IPS-20b (cell line): ENCODE data around the gene LYRM9.

Experiments
- H3K27ac ChIP-seq: one replicate; pipeline ENCODE4 v1.5.1; 2013; ENCODE audit warnings: low read length
- H3K27me3 ChIP-seq: 2 replicates; pipeline ENCODE4 v1.6.1; 2013; ENCODE audit warnings: mild to moderate bottlenecking, low read length, inconsistent platforms; ENCODE audit not compliant: insufficient read depth
- H3K36me3 ChIP-seq: 2 replicates; pipeline ENCODE4 v1.6.1; 2013; ENCODE audit warnings: low read depth, mild to moderate bottlenecking, inconsistent platforms, low read length, moderate library complexity; ENCODE audit not compliant: insufficient read depth
- H3K4me1 ChIP-seq: 2 replicates; pipeline ENCODE4 v1.6.1; 2013; ENCODE audit warnings: mild to moderate bottlenecking, control low read depth, inconsistent platforms, low read length, moderate library complexity; ENCODE audit not compliant: insufficient read depth
- H3K4me3 ChIP-seq: 2 replicates; pipeline ENCODE4 v1.5.1; 2013; ENCODE audit warnings: mild to moderate bottlenecking, low read length, inconsistent platforms
- H3K9ac ChIP-seq: 2 replicates; pipeline ENCODE4 v1.6.1; 2013; ENCODE audit warnings: low read depth, mild to moderate bottlenecking, inconsistent platforms, low read length, moderate library complexity
- H3K9me3 ChIP-seq: 2 replicates; pipeline ENCODE4 v1.6.1; 2013; ENCODE audit warnings: mild to moderate bottlenecking, low read depth, low read length, inconsistent platforms; ENCODE audit not compliant: insufficient read depth

The LYRM9 gene

GRCh38 chr17:27892866-27893769, at the start of gene LYRM9:
Gene LYRM9 (minus strand): TSS chr17:27893365. CDS start chr17:27882694, 10,671 bp downstream.
- H3K9me3 ChIP-seq: no peaks in the 10 kb centered on the region
- peak within 1 kb of the TSS; percentile 66 for H3K4me3 ChIP-seq
- peaks cover 26% of the 10 kb centered on the region for H3K27me3 ChIP-seq
- H3K9ac ChIP-seq: peak within 1 kb of the TSS; percentile 62; the same call in 1 of the 2 replicates
- peaks cover 54% of the 10 kb centered on the region for H3K4me1 ChIP-seq
- H3K36me3 ChIP-seq: no peaks in the 10 kb centered on the region
- H3K27ac ChIP-seq: no peak within 1 kb of the TSS

GRCh38 chr17:27940503-27941428, 47.6 kb upstream of the LYRM9 start:
- no peak overlapping the region for H3K4me3 ChIP-seq
- H3K36me3 ChIP-seq: no peaks in the 10 kb centered on the region
- no peaks in the 10 kb centered on the region for H3K9me3 ChIP-seq
- no peak overlapping the region for H3K9ac ChIP-seq
- H3K27me3 ChIP-seq: no peaks in the 10 kb centered on the region
- H3K27ac ChIP-seq: no peak overlapping the region
- peaks cover 27% of the 10 kb centered on the region for H3K4me1 ChIP-seq

GRCh38 chr17:27939474-27940465, 46.6 kb upstream of the LYRM9 start:
- Histone ChIP-seq H3K27ac (no peak overlapping the region), H3K4me3 (peak overlapping the region; percentile 6; the same call in 1 of the 2 replicates), H3K4me1 (peaks cover 28% of the 10 kb centered on the region), H3K9ac (no peak overlapping the region), H3K36me3 (no peaks in the 10 kb centered on the region), H3K9me3 (no peaks in the 10 kb centered on the region), H3K27me3 (no peaks in the 10 kb centered on the region)

GRCh38 chr17:27938864-27939263, 45.7 kb upstream of the LYRM9 start:
- no peak overlapping the region for H3K4me3 ChIP-seq
- no peaks in the 10 kb centered on the region for H3K27me3 ChIP-seq
- no peak overlapping the region for H3K27ac ChIP-seq
- no peaks in the 10 kb centered on the region for H3K9me3 ChIP-seq
- H3K36me3 ChIP-seq: no peaks in the 10 kb centered on the region
- H3K4me1 ChIP-seq: peaks cover 26% of the 10 kb centered on the region
- H3K9ac ChIP-seq: no peak overlapping the region

- peaks cover 5% of the 10 kb centered on the region; the same call in 1 of the 2 replicates for H3K9me3 ChIP-seq
- no peak overlapping the region for H3K9ac ChIP-seq
- no peaks in the 10 kb centered on the region for H3K36me3 ChIP-seq
- no peak overlapping the region for H3K27ac ChIP-seq
- H3K27me3 ChIP-seq: no peaks in the 10 kb centered on the region
- H3K4me3 ChIP-seq: no peak overlapping the region
- H3K4me1 ChIP-seq: peaks cover 26% of the 10 kb centered on the region
Measured at GRCh38 chr17:27938241-27938640, 45.1 kb upstream of the LYRM9 start.

- Histone ChIP-seq H3K36me3 (no peaks in the 10 kb centered on the region), H3K4me3 (no peak overlapping the region), H3K9ac (no peak overlapping the region), H3K27me3 (no peaks in the 10 kb centered on the region), H3K9me3 (peaks cover 8% of the 10 kb centered on the region; the same call in 1 of the 2 replicates), H3K4me1 (peaks cover 26% of the 10 kb centered on the region), H3K27ac (no peak overlapping the region)
Measured at GRCh38 chr17:27937025-27937546, 43.9 kb upstream of the LYRM9 start.

GRCh38 chr17:27930000-27930399, 36.8 kb upstream of the LYRM9 start:
- H3K27ac ChIP-seq: no peak overlapping the region
- H3K4me1 ChIP-seq: peaks cover 6% of the 10 kb centered on the region; the same call in 1 of the 2 replicates
- H3K9ac ChIP-seq: no peak overlapping the region
- H3K9me3 ChIP-seq: peaks cover 8% of the 10 kb centered on the region; the same call in 1 of the 2 replicates
- no peaks in the 10 kb centered on the region for H3K27me3 ChIP-seq
- H3K36me3 ChIP-seq: no peaks in the 10 kb centered on the region
- no peak overlapping the region for H3K4me3 ChIP-seq

GRCh38 chr17:27928587-27928986, 35.4 kb upstream of the LYRM9 start:
- Histone ChIP-seq H3K27ac (no peak overlapping the region), H3K27me3 (no peaks in the 10 kb centered on the region), H3K4me1 (no peaks in the 10 kb centered on the region), H3K9ac (no peak overlapping the region), H3K36me3 (no peaks in the 10 kb centered on the region), H3K4me3 (no peak overlapping the region), H3K9me3 (peaks cover 6% of the 10 kb centered on the region; the same call in 1 of the 2 replicates)

GRCh38 chr17:27927781-27928180, 34.6 kb upstream of the LYRM9 start:
- Histone ChIP-seq H3K4me1 (no peaks in the 10 kb centered on the region), H3K36me3 (no peaks in the 10 kb centered on the region), H3K4me3 (no peak overlapping the region)

GRCh38 chr17:27921599-27921998, 28.4 kb upstream of the LYRM9 start:
- H3K27me3 ChIP-seq: peaks cover 58% of the 10 kb centered on the region
- no peaks in the 10 kb centered on the region for H3K9me3 ChIP-seq
- H3K4me1 ChIP-seq: no peaks in the 10 kb centered on the region
- no peak overlapping the region for H3K9ac ChIP-seq
- no peak overlapping the region for H3K4me3 ChIP-seq
- no peaks in the 10 kb centered on the region for H3K36me3 ChIP-seq
- H3K27ac ChIP-seq: no peak overlapping the region

More at GRCh38 chr17:27927781-27928180, 34.6 kb upstream of the LYRM9 start:
- no peak overlapping the region for H3K27ac ChIP-seq
- H3K9ac ChIP-seq: no peak overlapping the region
- H3K27me3 ChIP-seq: peaks cover 3% of the 10 kb centered on the region; the same call in 1 of the 2 replicates
- H3K9me3 ChIP-seq: no peaks in the 10 kb centered on the region
